ENCODE data around the gene CENPX.

Gene CENPX

GRCh38 chr17:81973432-81973831 is 49.2 kb downstream of the CENPX start:
- no peak for DNase-seq (ENCODE audit: low read depth)
- TF ChIP-seq CTCF (IDR thresholded peaks at IDR 0.05; ENCODE audit: low read depth, low read length, missing control alignments): no peak
- in situ Hi-C loops (cut with HindIII; ENCODE audit: low sequenced_read_pairs): loop anchor here (10.0 kb wide), 1 partner anchor 61 kb away; the partner anchor contains the start of genes DCXR and RAC3
- no peak overlapping the region for H3K4me3 ChIP-seq (ENCODE audit: low read depth, low read length)

GRCh38 chr17:81968850-81969812 is 53.5 kb downstream of the CENPX start:
- in situ Hi-C loops (cut with HindIII; ENCODE audit: low sequenced_read_pairs): no loop called here
- no peak for TF ChIP-seq CTCF (IDR thresholded peaks at IDR 0.05; ENCODE audit: low read depth, low read length, missing control alignments)
- no peak overlapping the region for H3K4me3 ChIP-seq (ENCODE audit: low read depth, low read length)
- DNase-seq (ENCODE audit: low read depth): no peak

Data from astrocyte of the cerebellum (primary cell).